GM10847 (cell line): ENCODE data around the gene HOXA10.

Experiments
- POLR2A ChIP-seq: IDR thresholded peaks from 2 replicates; pipeline ENCODE4 v1.6.1; 2011; ENCODE audit not compliant: insufficient read length; ENCODE audit errors: extremely low read depth

HOXA10 gene

DNA sequence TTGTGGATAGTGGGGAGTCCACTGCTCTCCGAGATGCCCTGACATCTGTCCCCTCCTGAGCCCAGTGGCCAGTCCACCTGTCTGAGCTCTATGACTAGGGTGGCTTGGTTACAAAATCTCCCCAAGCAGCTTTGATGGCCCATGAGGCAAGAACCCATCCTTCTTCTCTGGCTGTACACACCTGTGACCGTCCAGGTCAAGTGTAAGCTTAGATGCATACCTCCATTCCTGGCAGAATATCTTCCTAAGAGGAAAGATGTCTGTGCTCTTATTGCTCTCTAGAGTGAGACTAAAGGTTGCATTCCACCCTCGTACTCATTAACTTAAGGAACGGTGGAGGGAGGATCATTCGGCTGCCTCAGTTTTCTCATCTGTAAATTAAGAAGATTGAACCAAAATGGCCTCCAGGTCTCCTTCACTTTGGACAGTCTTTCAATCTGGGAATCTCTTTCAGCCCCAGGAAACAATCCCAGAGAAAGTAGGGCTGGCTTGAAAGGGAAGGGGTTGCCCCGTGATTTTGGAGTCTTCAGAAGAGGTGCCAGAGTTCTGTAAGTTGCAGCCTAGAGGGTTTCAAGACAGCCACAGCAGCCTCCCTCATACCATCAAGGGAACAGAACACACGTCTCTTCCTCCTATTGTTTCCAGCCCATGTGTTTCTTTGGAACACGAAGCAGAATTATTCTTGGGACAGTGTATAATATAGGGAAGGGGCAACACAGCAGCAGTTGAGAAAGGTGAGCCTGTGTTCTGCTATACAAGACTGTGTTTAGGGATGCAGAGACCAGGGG, 49.0 kb downstream of the HOXA10 start:
- no peak for TF ChIP-seq POLR2A

DNA sequence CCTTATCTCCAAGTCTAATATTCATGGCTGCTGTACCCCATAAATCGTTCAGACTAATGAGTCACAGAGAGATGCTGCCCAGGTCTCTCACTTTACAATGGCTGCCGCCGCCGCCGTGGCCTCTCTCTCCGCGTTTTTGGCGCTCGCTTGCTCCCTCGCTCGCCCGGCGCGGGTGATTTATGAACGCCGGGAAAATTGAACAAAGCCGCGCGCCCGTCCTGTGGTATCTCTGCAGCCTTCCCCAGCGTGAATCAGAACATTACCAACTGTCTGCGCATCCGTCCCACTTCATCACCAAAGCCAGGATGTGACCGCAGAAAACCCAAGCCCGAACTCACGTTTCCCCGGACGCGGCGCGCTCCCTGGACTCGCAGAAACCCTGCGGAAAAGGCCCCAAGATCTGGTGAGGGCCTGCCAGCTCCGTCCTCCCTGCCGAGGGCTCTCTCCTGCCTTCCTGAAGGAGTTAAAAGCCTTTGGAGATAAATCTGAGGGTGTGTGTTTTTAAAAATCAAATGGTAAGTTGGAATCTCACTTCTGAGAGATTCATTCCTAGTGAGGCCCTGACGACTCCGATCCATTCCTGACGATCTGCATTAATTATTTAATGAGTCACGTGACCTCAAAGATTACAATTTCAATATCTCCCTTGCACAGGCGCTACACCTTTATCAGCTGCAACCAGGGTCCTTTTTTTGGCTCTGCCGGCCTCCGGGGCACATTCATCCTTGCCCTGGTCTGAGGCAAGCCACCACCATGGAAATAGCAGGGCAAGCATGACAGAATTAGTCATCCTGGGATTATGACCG, 49.8 kb downstream of the HOXA10 start:
- TF ChIP-seq POLR2A = no peak

DNA sequence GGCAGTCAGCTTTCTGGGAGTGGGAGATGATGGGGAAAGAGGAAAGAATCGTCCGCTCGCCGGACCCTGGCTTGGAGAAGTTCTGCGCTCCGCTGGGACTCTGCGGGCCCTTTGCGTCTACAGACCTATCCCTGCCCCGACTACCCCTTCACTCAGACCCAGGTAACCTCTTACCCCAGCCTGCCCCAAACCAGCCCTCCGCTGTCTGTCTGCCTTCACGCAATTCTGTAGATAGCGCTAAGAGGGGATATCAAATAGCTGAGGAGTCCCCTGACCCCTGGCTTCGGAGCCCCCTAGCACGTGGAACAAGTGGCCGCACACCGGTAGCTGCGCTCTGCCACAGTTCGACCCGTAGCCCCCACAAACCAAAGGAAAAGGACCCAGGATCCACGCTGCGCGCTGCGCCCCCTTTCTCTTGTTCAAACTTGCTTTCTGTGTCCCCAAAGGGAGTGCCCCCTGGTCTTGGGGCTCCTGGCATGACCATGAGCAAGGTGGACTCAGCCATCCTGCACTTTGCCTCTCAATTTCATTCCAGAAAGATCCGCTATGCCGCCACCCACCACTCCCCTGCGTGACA, 50.6 kb downstream of the HOXA10 start:
- no peak for TF ChIP-seq POLR2A

DNA sequence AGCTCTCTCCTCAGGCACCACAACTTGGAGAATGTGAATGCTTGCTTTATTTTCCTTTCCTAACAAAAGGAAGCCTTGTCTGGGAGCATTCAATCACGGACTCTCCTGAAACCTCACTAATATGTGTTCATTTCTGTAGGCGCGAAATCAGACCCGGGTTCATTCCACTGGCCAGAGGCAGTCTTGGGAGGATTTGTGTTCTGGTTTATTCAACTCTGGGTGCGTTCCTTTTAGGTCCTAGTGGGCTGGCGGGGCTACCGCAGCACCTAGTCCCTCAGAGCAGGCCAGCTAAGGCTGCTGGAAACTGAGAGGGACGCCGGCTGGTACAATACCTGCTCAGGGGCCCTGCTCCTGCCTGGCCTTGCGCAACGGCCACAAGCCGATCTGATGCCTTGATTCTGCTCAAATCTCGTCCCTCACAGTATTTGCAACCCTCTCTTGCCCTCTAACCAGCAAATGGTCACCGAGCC, 51.1 kb downstream of the HOXA10 start:
- TF ChIP-seq POLR2A = no peak

DNA sequence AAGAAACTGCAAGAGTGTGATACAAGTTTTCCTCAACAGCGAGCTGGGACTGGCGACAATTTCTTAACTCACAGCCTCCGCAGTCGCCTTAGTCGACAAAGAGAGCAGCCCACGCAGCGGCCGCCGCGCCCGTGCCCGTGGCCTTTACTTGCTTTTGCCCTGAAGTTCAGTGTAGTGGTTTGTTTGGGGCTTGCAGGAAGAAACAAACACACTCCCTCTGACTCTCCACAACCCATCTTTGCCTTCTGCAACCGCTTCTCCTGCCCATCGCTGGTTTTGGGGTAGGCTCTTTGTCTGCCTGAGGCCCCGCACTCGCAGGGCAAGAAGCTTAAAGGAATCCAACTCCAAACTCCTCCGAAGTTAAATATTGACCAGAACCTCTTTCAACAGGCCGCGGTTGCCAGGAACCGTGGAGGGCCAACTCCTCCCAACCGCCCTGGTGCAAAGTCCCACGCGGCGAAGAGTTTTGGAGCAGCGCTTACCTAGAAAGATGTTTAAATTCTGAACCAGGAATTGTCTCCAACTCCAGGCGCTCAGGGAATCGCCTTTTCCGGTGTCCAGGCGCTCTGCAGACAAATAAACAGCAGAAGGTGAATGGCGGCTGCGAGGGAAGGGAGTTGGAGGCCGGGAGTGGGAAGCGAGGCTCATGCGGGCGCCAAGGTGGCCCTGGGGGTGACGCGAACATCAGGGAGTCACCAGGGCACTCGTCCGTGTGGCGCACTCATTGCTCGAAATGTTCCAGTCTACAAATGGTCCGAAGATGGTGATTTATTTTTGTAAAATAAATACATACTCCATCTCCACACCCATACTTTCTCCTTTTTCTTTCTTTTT, 51.8 kb downstream of the HOXA10 start:
- TF ChIP-seq POLR2A = no peak

DNA sequence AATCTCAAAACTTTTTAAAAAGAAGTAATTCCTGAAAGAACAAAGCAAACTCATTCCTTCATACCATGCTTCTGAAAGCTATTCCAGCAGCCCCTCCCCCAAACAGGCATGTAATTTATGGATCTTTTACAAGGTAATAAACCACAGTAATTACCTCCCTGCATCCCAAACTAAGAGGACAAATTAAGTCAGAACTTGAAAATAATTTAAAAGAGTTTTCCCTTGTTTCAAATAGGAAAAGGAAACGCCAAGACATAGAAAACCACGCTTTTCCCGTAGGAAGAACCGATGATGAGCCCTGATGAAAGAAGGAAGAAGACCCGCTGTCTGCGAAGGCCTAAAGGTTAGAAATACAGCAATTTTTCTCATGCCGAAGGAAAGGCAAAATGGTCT, 52.4 kb downstream of the HOXA10 start:
- TF ChIP-seq POLR2A = no peak
